Activated CD8-positive, alpha-beta T cell treated with anti-CD3 and anti-CD28 coated beads for 36 hours (primary cell): ENCODE results near the gene CDKL4. TPM values are rescaled to one million over a fixed set of nuclear protein-coding genes. Genes with fewer than 3 reads are reported as not detected.
A peak's percentile ranks its signal among the peaks of the same experiment; 100 is the strongest.
"Not testable (repeated sequence)": the region's sequence is repeated elsewhere in the genome, so short reads cannot be mapped to it uniquely, and the experiment has no call there.

Experiments
- ATAC-seq: fragments of 200-7000 bp; cut with Tn5 transposase; one replicate; pipeline ENCODE4 v1.10.0; 2021; ENCODE audit warnings: mild to moderate bottlenecking, moderate library complexity
- CTCF ChIA-PET: fragments of 350-600 bp; sonication (Branson Sonifier 250); formaldehyde crosslinking; loops from one replicate; lab custom pipeline; 2021; ENCODE audit warnings: antibody characterized with exemption; lab: Charles Lee
- POLR2A ChIA-PET: fragments of 350-600 bp; sonication (Branson Sonifier 250); formaldehyde crosslinking; loops from one replicate; lab custom pipeline; 2021; ENCODE audit warnings: antibody characterized with exemption; lab: Charles Lee
- DNase-seq: peaks from one replicate; pipeline ENCODE4 v3.0.0-alpha.2; 2020
- H3K27ac Mint-ChIP-seq: one replicate; pipeline ENCODE4 v1.8.0; 2021; ENCODE audit warnings: mild to moderate bottlenecking, mixed read lengths
- H3K27me3 Mint-ChIP-seq: one replicate; pipeline ENCODE4 v1.8.0; 2021; ENCODE audit warnings: mixed read lengths
- H3K36me3 Mint-ChIP-seq: one replicate; pipeline ENCODE4 v1.8.0; 2021; ENCODE audit warnings: low read depth, mixed read lengths
- H3K4me1 Mint-ChIP-seq: one replicate; pipeline ENCODE4 v1.8.0; 2021; ENCODE audit warnings: low read depth, mixed read lengths
- H3K4me3 Mint-ChIP-seq: one replicate; pipeline ENCODE4 v1.8.0; 2021; ENCODE audit warnings: mild to moderate bottlenecking, moderate library complexity, mixed read lengths
- H3K9me3 Mint-ChIP-seq: one replicate; pipeline ENCODE4 v1.8.0; 2021; ENCODE audit warnings: mixed read lengths
- CTCF ChIP-seq: fragments of 200-600 bp; IDR thresholded peaks from one replicate; pipeline ENCODE4 v1.8.0; 2022; ENCODE audit warnings: antibody characterized with exemption, mild to moderate bottlenecking
- intact Hi-C: fragments of 100-400 bp; cut with micrococcal nuclease; formaldehyde crosslinking; loops from one replicate; pipeline ENCODE4 v1.10.0; 2022
- total RNA-seq, 2 experiments: library from RNA; stranded (reverse); gene quantifications; one replicate each; pipeline ENCODE4 v1.2.3, GENCODE V29; 2021

The CDKL4 gene
- total RNA-seq, 2 experiments from 2014 or later, result 0.29 TPM; not detected in 1

GRCh38 chr2:39141334-39142271 is 102.2 kb downstream of the CDKL4 start:
- ChIA-PET CTCF (interaction anchor here (0.9 to 4.4 kb wide), 4 partner anchors 38 to 87 kb away, joined by 3 to 23 read pairs (median 4); no protein-coding TSS in a partner anchor), POLR2A (interaction anchor here (0.9 kb wide), 1 partner anchor 69 kb away, joined by 4 read pairs; no protein-coding TSS in a partner anchor)
- peak; percentile 21 for DNase-seq
- H3K27ac Mint-ChIP-seq, result peak overlapping the region; percentile 12
- intact Hi-C loops, result no loop called here
- TF ChIP-seq CTCF, result no peak
- no peak overlapping the region for H3K4me3 Mint-ChIP-seq
- H3K36me3 Mint-ChIP-seq, result no peaks in the 10 kb centered on the region
- no peaks in the 10 kb centered on the region for H3K9me3 Mint-ChIP-seq
- no peaks in the 10 kb centered on the region for H3K27me3 Mint-ChIP-seq
- H3K4me1 Mint-ChIP-seq, result peaks cover 28% of the 10 kb centered on the region
- peak; percentile 30 for ATAC-seq

DNA sequence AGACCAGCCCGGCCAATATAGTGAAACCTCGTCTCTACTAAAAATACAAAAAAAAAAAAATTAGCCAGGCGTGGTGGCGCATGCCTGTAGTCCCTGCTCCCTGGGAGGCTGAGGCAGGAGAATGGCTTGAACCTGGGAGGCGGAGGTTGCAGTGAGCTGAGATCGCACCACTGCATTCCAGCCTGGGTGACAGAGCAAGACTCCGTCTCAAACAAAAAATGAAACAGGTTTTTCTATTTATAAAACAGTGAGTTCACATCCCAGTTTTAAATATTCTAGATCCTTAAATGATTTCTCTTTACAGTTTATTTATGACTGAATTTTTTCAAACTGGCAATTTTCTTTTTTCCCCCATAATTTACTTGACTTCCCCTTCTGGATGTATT is 102.8 kb downstream of the CDKL4 start:
- POLR2A ChIA-PET, result interaction anchor here (0.9 kb wide), 1 partner anchor 70 kb away, joined by 4 read pairs; no protein-coding TSS in a partner anchor
- H3K9me3 Mint-ChIP-seq, H3K4me3 Mint-ChIP-seq, DNase-seq, intact Hi-C loops, H3K27ac Mint-ChIP-seq, H3K27me3 Mint-ChIP-seq, ATAC-seq, H3K36me3 Mint-ChIP-seq: not testable (repeated sequence)
- peaks cover 33% of the 10 kb centered on the region for H3K4me1 Mint-ChIP-seq
- CTCF ChIA-PET, result interaction anchor here (1.3 to 4.4 kb wide), 2 partner anchors 68 to 88 kb away, joined by 3 to 23 read pairs; no protein-coding TSS in a partner anchor

- Mint-ChIP-seq H3K27me3 (no peaks in the 10 kb centered on the region), H3K36me3 (no peaks in the 10 kb centered on the region), H3K27ac (no peak overlapping the region), H3K9me3 (no peaks in the 10 kb centered on the region), H3K4me3 (no peak overlapping the region), H3K4me1 (peaks cover 39% of the 10 kb centered on the region)
- ATAC-seq (no peak), DNase-seq (no peak)
- no peak for TF ChIP-seq CTCF
- intact Hi-C loops, result no loop called here
- ChIA-PET CTCF (interaction anchor here (0.8 kb wide), 1 partner anchor 19 kb away, joined by 3 read pairs; the partner anchor contains the start of gene SOS1), POLR2A (no interaction called here)
These were observed 103.4 kb downstream of the CDKL4 start for GRCh38 chr2:39140322-39140847.

DNA sequence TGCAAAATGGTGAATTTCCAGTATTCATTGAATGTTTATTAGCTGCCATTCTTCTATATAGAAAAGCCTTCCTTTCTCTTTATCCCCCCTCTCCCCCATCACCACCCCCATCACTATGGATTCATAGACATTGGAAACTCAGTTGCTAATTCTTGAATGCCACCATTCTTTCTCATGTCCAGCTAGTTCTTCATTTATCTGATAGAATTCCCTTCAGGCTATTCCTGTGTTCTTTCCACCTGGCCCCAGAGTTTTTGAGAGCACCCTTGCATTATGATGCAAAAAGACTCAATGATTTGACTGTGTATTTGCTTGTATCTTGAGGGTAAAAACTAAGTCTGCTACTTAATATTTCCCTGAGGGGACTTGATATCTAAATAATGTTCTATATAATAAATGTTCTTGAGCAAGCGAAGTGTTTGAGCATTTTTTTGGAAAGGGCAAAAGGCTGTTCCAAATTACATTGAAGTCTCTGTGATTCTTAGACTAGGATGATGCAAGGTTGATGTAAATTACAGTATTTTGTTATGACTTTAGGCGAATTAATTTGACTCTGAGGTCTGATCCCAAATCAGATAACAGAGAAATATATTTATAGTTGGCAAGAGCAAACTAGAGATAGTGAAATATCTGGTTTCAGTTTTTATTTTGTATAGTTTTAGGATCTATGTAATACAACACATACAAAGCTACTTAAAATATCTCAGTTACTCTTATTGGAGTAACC is 104.1 kb downstream of the CDKL4 start:
- ATAC-seq (no peak), DNase-seq (no peak)
- Mint-ChIP-seq H3K4me1 (peaks cover 39% of the 10 kb centered on the region), H3K4me3 (no peak overlapping the region), H3K36me3 (no peaks in the 10 kb centered on the region), H3K9me3 (no peaks in the 10 kb centered on the region), H3K27me3 (no peaks in the 10 kb centered on the region), H3K27ac (peak overlapping the region; percentile 5)
- TF ChIP-seq CTCF, result no peak
- ChIA-PET POLR2A (interaction anchor here (0.6 kb wide), 1 partner anchor 14 kb away, joined by 3 read pairs; no protein-coding TSS in a partner anchor), CTCF (interaction anchor here (0.8 kb wide), 1 partner anchor 19 kb away, joined by 3 read pairs; the partner anchor contains the start of gene SOS1)
- intact Hi-C loops, result no loop called here

GRCh38 chr2:39138837-39139211 is 104.9 kb downstream of the CDKL4 start:
- no peaks in the 10 kb centered on the region for H3K27me3 Mint-ChIP-seq
- ChIA-PET POLR2A (no interaction called here), CTCF (interaction anchor here (1.1 kb wide), 1 partner anchor 89 kb away, joined by 3 read pairs; no protein-coding TSS in a partner anchor)
- TF ChIP-seq CTCF, result no peak
- H3K4me1 Mint-ChIP-seq, result peaks cover 37% of the 10 kb centered on the region
- H3K9me3 Mint-ChIP-seq, result no peaks in the 10 kb centered on the region
- H3K36me3 Mint-ChIP-seq, result no peaks in the 10 kb centered on the region
- DNase-seq (no peak), ATAC-seq (no peak)
- H3K27ac Mint-ChIP-seq, result no peak overlapping the region
- intact Hi-C loops, result no loop called here
- no peak overlapping the region for H3K4me3 Mint-ChIP-seq

GRCh38 chr2:39138187-39138836 is 105.5 kb downstream of the CDKL4 start:
- H3K4me3 Mint-ChIP-seq, H3K27me3 Mint-ChIP-seq, POLR2A ChIA-PET, DNase-seq, H3K9me3 Mint-ChIP-seq, H3K36me3 Mint-ChIP-seq, intact Hi-C loops, ATAC-seq, H3K27ac Mint-ChIP-seq: not testable (repeated sequence)
- CTCF ChIA-PET, result interaction anchor here (1.1 kb wide), 1 partner anchor 89 kb away, joined by 3 read pairs; no protein-coding TSS in a partner anchor
- H3K4me1 Mint-ChIP-seq, result peaks cover 38% of the 10 kb centered on the region
